IMR-90 (cell line): ENCODE measurements around the gene EEPD1. TPM values are rescaled to one million over a fixed set of nuclear protein-coding genes. Genes with fewer than 3 reads are reported as not detected.

Source experiments
- ATAC-seq: fragments of 200-7000 bp; cut with Tn5 transposase; 2 replicates; pipeline ENCODE4 v1.9.1; 2020; ENCODE audit warnings: low read depth, mild to moderate bottlenecking, moderate library complexity
- BruUV-seq: library from RNA; stranded (reverse); fragments of 400-500 nt; replicated peaks from 2 replicates; lab custom pipeline; 2021; lab: Mats Ljungman, UMichigan
- CTCF ChIA-PET: fragments of 300-600 bp; formaldehyde crosslinking; extraction: SDS; loops from one replicate; lab custom pipeline; 2021; ENCODE audit warnings: antibody characterized with exemption; lab: Yijun Ruan, JAX
- POLR2A ChIA-PET: fragments of 300-600 bp; sonication (Branson Sonifier 250); formaldehyde crosslinking; loops from one replicate; lab custom pipeline; 2022; ENCODE audit warnings: antibody characterized with exemption; ENCODE audit not compliant: unreplicated experiment; lab: Charles Lee
- DNase-seq: peaks from one replicate; pipeline ENCODE4 v3.0.0; 2013
- H2AFZ ChIP-seq: replicated peaks from 2 replicates; pipeline ENCODE3; 2013; ENCODE audit warnings: low read length, mild to moderate bottlenecking; ENCODE audit not compliant: poor library complexity
- H2AK5ac ChIP-seq: 2 replicates; pipeline ENCODE4 v1.6.1; 2013; ENCODE audit warnings: low read depth, low read length, inconsistent platforms
- H2AK9ac ChIP-seq: replicated peaks from 2 replicates; pipeline ENCODE3; 2013; ENCODE audit warnings: mild to moderate bottlenecking, low read depth, low read length, moderate library complexity; ENCODE audit not compliant: poor library complexity
- H2BK120ac ChIP-seq: 2 replicates; pipeline ENCODE4 v1.6.1; 2013; ENCODE audit warnings: low read depth, low read length, inconsistent platforms
- H2BK15ac ChIP-seq: 3 replicates; pipeline ENCODE4 v1.6.1; 2013; ENCODE audit warnings: low read depth, low read length, inconsistent platforms
- H2BK20ac ChIP-seq: 2 replicates; pipeline ENCODE4 v1.6.1; 2013; ENCODE audit warnings: low read depth, mild to moderate bottlenecking, inconsistent platforms, low read length, moderate library complexity
- H2BK5ac ChIP-seq: 2 replicates; pipeline ENCODE4 v1.6.1; 2013; ENCODE audit warnings: mild to moderate bottlenecking, low read depth, low read length, inconsistent platforms; ENCODE audit not compliant: poor library complexity, severe bottlenecking
- H3K14ac ChIP-seq: replicated peaks from 2 replicates; pipeline ENCODE4 v1.6.1; 2013; ENCODE audit warnings: low read depth, low read length, inconsistent platforms
- H3K18ac ChIP-seq: 2 replicates; pipeline ENCODE4 v1.6.1; 2013; ENCODE audit warnings: low read depth, low read length, control low read depth
- H3K23ac ChIP-seq: 2 replicates; pipeline ENCODE4 v1.6.1; 2013; ENCODE audit warnings: low read depth, low read length, inconsistent platforms
- H3K27ac ChIP-seq: 2 replicates; pipeline ENCODE4 v1.5.1; 2013; ENCODE audit warnings: mild to moderate bottlenecking, control low read depth, low read length; ENCODE audit not compliant: insufficient read depth
- H3K27me3 ChIP-seq: 2 replicates; pipeline ENCODE4 v1.6.1; 2013; ENCODE audit warnings: low read length; ENCODE audit not compliant: control insufficient read depth, insufficient read depth
- H3K36me3 ChIP-seq: 2 replicates; pipeline ENCODE4 v1.6.1; 2013; ENCODE audit warnings: low read length, mixed read lengths; ENCODE audit not compliant: control insufficient read depth, insufficient read depth
- H3K4ac ChIP-seq: 2 replicates; pipeline ENCODE4 v1.6.1; 2013; ENCODE audit warnings: low read depth, low read length, inconsistent platforms
- H3K4me1 ChIP-seq: 2 replicates; pipeline ENCODE4 v1.6.1; 2013; ENCODE audit warnings: low read length, mixed read lengths; ENCODE audit not compliant: control insufficient read depth, insufficient read depth
- H3K4me2 ChIP-seq: 2 replicates; pipeline ENCODE4 v1.6.1; 2013; ENCODE audit warnings: low read depth, mild to moderate bottlenecking, control low read depth, low read length, moderate library complexity
- H3K4me3 ChIP-seq: 2 replicates; pipeline ENCODE4 v1.5.1; 2013; ENCODE audit warnings: low read depth, mild to moderate bottlenecking, control low read depth, low read length, moderate library complexity; ENCODE audit not compliant: insufficient read depth
- H3K56ac ChIP-seq: 2 replicates; pipeline ENCODE4 v1.6.1; 2013; ENCODE audit warnings: low read length, inconsistent platforms; ENCODE audit not compliant: insufficient read depth; ENCODE audit errors: extremely low read depth
- H3K79me1 ChIP-seq, 2 experiments: 2 replicates each; pipeline ENCODE4 v1.6.1; 2013; ENCODE audit warnings: low read length in 2 of 2, inconsistent platforms in 1 of 2, low read depth in 1 of 2
- H3K9ac ChIP-seq: 2 replicates; pipeline ENCODE4 v1.6.1; 2013; ENCODE audit warnings: low read depth, low read length, control low read depth
- H3K9me1 ChIP-seq: 2 replicates; pipeline ENCODE4 v1.6.1; 2013; ENCODE audit warnings: low read length, inconsistent platforms; ENCODE audit not compliant: insufficient read depth
- H3K9me3 ChIP-seq: 2 replicates; pipeline ENCODE4 v1.6.1; 2013; ENCODE audit warnings: low read length; ENCODE audit not compliant: control insufficient read depth, insufficient read depth
- H4K20me1 ChIP-seq: 2 replicates; pipeline ENCODE4 v1.6.1; 2013; ENCODE audit warnings: low read length, inconsistent platforms; ENCODE audit not compliant: insufficient read depth
- H4K5ac ChIP-seq: 2 replicates; pipeline ENCODE4 v1.6.1; 2013; ENCODE audit warnings: mild to moderate bottlenecking, low read depth, low read length, control low read depth
- H4K8ac ChIP-seq, 2 experiments: 2 replicates each; pipeline ENCODE4 v1.6.1; 2013; ENCODE audit warnings: low read depth in 2 of 2, low read length in 2 of 2, control low read depth in 1 of 2, inconsistent platforms in 1 of 2
- H4K91ac ChIP-seq: 2 replicates; pipeline ENCODE4 v1.6.1; 2013; ENCODE audit warnings: low read depth, low read length, inconsistent platforms; ENCODE audit not compliant: insufficient read depth
- CHD1 ChIP-seq: IDR thresholded peaks from 2 replicates; pipeline ENCODE4 v1.6.1; 2012; ENCODE audit warnings: low read depth, low read length, improper control_type of control experiment
- FOS ChIP-seq: fragments of 150-350 bp; IDR thresholded peaks from 2 replicates; pipeline ENCODE4 v1.6.1; 2016; ENCODE audit warnings: low read depth, low read length
- WGBS, 2 experiments: methylation state at CpG; one replicate each; pipeline versions ENCODE4 v1.1.5 to v1.1.7; 2013; ENCODE audit warnings: missing lambda C conversion rate in 2 of 2; ENCODE audit not compliant: insufficient read length in 1 of 2; ENCODE audit errors: extremely low coverage in 2 of 2; 5-methylcytosine and 5-hydroxymethylcytosine counted together
- dilution Hi-C: fragments of 300-500 bp; cut with HindIII; formaldehyde crosslinking; loops from one replicate; pipeline ENCODE4 v1.14.3; 2018; ENCODE audit warnings: low sequenced_read_pairs; ENCODE audit not compliant: unreplicated experiment
- in situ Hi-C: fragments of 300-500 bp; cut with MboI; formaldehyde crosslinking; loops from 3 replicates; pipeline ENCODE4 v1.14.3; 2019; ENCODE audit warnings: low sequenced_read_pairs, inconsistent platforms, mixed read lengths
- intact Hi-C: fragments of 100-400 bp; cut with micrococcal nuclease; formaldehyde crosslinking; loops from 2 replicates; pipeline ENCODE4 v1.10.0; 2022
- polyA plus RNA-seq, 3 experiments: library from polyadenylated mRNA; depleted of rRNA; stranded (reverse); fragments of >200 nt; gene quantifications; 2 replicates each; pipeline ENCODE4 v1.2.3, GENCODE V29; 2012; ENCODE audit warnings: low replicate concordance in 1 of 3
- total RNA-seq: library from RNA; depleted of rRNA; stranded (reverse); fragments of >200 nt; gene quantifications from 2 replicates; pipeline ENCODE4 v1.2.3, GENCODE V29; 2012

Gene EEPD1
- total and polyA plus RNA-seq, 2 of the 4 experiments (the other 2 are of a cell fraction) = 7.3 to 15.2 TPM

- Histone ChIP-seq H3K14ac (no peak overlapping the region), H2AK5ac (no peak overlapping the region), H3K23ac (no peak overlapping the region), H2BK120ac (no peak overlapping the region), H3K4me1 (peaks cover 2% of the 10 kb centered on the region; the same call in 1 of the 2 replicates), H4K8ac (peak overlapping the region in 1 of 2 experiments; percentile 34; a peak in 2 of 4 replicates), H3K79me1 (no peaks in the 10 kb centered on the region), H3K18ac (no peak overlapping the region), H3K27me3 (peaks cover 2% of the 10 kb centered on the region), H3K9me1 (no peaks in the 10 kb centered on the region), H2BK20ac (no peak overlapping the region), H3K4ac (no peak overlapping the region), H2BK15ac (no peak overlapping the region), H4K20me1 (no peaks in the 10 kb centered on the region), H4K91ac (no peak overlapping the region), H4K5ac (no peak overlapping the region), H3K4me3 (no peak overlapping the region), H2AFZ (no peak overlapping the region), H3K36me3 (no peaks in the 10 kb centered on the region), H3K9me3 (no peaks in the 10 kb centered on the region), H3K27ac (no peak overlapping the region), H3K56ac (no peak overlapping the region), H2BK5ac (no peak overlapping the region), H3K9ac (no peak overlapping the region), H3K4me2 (no peak overlapping the region; the same call in 1 of the 2 replicates), H2AK9ac (no peak overlapping the region)
- BruUV-seq = no TSS peak
- DNase-seq = no peak
- 100% methylated on average over 1 of the region's 3 CpGs; no CpG with 5 or more reads in 1 of the 2 experiments for WGBS, 2 experiments
- CTCF ChIA-PET = interaction anchor here (0.7 kb wide), 1 partner anchor 19 kb away, joined by 3 read pairs; no protein-coding TSS in a partner anchor
- TF ChIP-seq CHD1 (no peak), FOS (no peak)
- in situ Hi-C loops (loop anchor here (25.0 kb wide), 1 partner anchor 636 kb away; no protein-coding TSS in a partner anchor), intact Hi-C loops (no loop called here), dilution Hi-C loops (no loop called here)
- no peak for ATAC-seq
- POLR2A ChIA-PET = no interaction called here
These were observed 195.7 kb downstream of the EEPD1 start for GRCh38 chr7:36348771-36349170.
